Activated gamma-delta T cell (primary cell): ENCODE results near the gene CASTOR2.
"Not testable (repeated sequence)": the region's sequence is repeated elsewhere in the genome, so short reads cannot be mapped to it uniquely, and the experiment has no call there.

Experiments used
- DNase-seq: peaks from one replicate; lab custom pipeline; 2025; lab: John Stamatoyannopoulos, UW

Gene CASTOR2

DNA sequence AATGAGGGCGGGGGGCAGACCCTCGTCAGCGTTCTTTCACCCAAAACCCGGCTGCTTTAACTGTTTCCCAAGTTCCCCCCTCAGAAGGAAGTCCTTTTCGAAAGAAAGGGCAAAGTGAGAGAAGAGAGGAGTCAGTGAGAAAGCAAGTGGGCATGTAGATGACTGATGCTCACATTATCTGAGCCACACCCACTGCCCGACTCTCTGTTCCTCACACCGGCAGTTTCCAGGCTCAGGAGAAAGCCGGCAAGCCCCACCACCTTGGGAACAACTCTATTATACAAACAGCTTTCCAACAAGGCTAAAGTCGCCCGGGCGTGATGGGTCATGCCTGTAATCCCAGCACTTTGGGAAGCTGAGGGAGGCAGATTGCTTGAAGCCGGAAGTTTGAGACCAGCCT lies 86.0 kb downstream of the CASTOR2 start:
- DNase-seq = no peak

DNA sequence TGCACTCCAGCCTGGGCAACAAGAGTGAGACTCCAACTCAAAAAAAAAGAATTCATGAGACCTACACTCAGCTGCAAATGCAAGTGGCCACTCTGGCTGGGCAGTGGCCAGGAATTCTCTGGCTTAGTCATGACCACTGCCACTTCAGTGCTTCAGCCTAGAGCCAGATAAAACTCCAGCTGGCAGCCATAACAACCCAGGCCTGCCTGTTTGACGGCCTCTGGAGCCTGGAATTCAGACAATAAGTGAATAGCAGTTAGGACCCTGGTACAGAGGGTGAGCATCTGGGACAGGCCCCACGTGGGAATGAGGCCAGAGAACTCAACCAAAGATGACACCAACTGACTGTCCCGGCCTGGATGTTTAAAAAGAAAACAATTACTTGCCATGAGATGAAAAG lies 90.2 kb downstream of the CASTOR2 start:
- DNase-seq = no peak

DNA sequence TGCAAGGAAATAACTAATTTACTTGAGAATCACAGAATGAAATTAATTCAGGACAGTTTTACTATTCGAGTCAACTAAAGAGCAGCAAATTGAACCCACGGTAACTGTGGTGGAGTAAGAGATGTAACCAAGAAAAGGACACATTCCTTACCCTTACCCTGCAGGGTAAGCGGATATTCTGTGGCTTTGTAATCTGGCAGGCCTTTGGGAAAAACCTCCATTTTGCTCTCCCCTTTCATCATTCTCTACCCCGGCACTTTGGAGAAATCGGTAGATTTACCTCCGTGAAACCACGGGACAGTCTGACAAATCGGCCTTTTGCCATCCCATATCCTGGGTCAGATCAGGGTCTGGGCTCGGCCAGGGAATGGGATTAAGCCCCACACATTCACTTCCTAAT lies 90.7 kb downstream of the CASTOR2 start:
- DNase-seq = no peak

DNA sequence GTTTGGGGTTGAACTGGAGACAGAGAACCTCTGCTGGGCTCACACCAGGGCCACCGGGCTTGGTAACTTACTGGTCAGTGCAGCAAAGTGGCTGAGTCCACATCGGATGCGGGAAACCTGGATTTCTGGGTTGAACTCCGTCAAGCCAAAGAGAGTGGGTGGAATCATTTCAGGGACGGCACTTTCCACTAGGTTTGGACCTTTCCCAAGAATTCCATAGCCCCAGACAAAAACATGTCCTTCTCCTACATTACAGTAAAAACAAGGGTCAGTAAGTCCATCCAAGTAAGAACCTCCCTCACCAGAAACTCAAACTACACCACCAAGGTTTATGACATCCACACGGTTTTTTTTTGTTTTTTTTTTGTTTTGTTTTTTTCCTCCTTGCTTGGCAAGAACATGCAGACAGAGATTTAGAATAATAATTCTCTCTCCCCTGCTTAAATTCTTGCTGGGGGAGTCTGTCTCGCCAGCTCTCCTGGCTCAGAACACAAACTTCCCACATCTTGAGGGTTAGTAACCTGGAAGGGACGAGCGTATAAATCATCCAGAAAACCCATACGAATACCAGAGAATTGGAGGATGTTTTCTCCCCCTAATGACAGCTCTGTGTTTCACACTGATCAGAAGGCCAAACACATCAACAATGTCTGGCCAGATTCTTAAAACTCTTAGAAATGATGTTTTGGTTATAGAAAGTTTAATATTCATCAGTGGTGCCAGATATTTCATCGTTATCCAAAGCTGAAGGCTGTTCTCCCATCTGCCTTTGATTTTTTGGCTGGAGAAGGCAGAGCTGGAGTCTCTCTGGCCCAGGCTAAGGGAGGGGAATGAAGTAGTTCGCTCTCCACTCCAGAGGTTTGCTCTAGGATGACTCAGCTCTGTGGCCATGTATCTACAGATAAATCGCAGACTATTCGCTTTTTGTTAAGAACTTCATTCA lies 91.6 kb downstream of the CASTOR2 start:
- DNase-seq = no peak

GRCh38 chr7:75058406-75058805 lies 93.9 kb downstream of the CASTOR2 start:
- no peak for DNase-seq

DNA sequence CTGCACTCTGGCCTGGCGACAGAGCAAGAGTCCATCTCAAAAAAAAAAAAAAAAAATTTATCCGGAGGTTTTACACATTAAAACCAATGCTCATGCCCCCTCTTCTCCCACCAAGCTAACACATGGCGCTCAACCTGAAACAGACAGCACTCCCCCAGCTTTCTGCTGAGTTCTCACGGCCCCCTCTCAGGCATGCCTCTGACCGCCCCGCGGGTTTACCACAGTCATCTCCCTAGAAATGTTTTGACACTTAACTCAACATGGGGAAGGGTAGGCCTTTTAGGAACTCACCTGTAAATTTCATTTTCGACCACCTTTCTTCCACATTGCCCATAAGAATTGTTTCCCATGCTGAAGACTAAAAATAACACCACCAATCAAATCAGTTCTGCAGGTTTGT lies 99.8 kb downstream of the CASTOR2 start:
- DNase-seq = no peak

GRCh38 chr7:75064801-75065200 lies 100.3 kb downstream of the CASTOR2 start:
- no peak for DNase-seq

- no peak for DNase-seq
Measured at GRCh38 chr7:75066521-75066920, 102.0 kb downstream of the CASTOR2 start.

DNA sequence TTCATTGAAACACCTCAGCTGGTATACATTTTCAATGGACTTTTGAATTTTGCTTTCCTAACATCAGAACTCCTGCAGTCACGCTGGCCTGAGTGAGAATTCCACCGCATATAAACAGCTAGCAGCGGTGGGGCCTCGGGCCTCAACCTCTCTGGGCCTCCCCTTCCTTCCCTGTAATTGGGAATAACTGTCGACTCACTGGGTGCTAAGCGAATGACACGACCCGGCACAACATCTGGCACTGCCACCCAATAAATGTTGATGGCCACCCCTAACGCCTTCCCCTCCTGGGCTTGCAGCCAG lies 108.4 kb downstream of the CASTOR2 start:
- DNase-seq = no peak

GRCh38 chr7:75074262-75074641 lies 109.7 kb downstream of the CASTOR2 start:
- not testable (repeated sequence) for DNase-seq
